GM23338 (cell line): ENCODE data around the gene SGSH. TPM values are rescaled to one million over a fixed set of nuclear protein-coding genes. Genes with fewer than 3 reads are reported as not detected.

Experiments
- ATAC-seq: fragments of 200-7000 bp; cut with Tn5 transposase; 3 replicates; pipeline ENCODE4 v1.9.1; 2020
- DNase-seq: peaks from one replicate; pipeline ENCODE4 v3.0.0-alpha.2; 2015; ENCODE audit warnings: low spot score
- H2AFZ ChIP-seq: fragments of 200-600 bp; sonication (generic); 2 replicates; pipeline ENCODE4 v1.8.0; 2016; ENCODE audit warnings: antibody characterized with exemption, mild to moderate bottlenecking, moderate library complexity
- H3F3A ChIP-seq: fragments of 200-600 bp; sonication (generic); replicated peaks from 2 replicates; pipeline ENCODE4 v1.8.0; 2017; ENCODE audit warnings: antibody characterized with exemption, mixed run types, low read depth
- H3K27ac ChIP-seq: fragments of 200-600 bp; sonication (generic); 2 replicates; pipeline ENCODE4 v1.6.1; 2016; ENCODE audit warnings: low read depth
- H3K27me3 ChIP-seq: fragments of 200-600 bp; sonication (generic); 2 replicates; pipeline ENCODE4 v1.8.0; 2016; ENCODE audit warnings: mild to moderate bottlenecking, mixed run types, moderate library complexity; ENCODE audit not compliant: insufficient read depth
- H3K36me3 ChIP-seq: fragments of 200-600 bp; sonication (generic); 2 replicates; pipeline ENCODE4 v1.8.0; 2016; ENCODE audit warnings: mild to moderate bottlenecking; ENCODE audit not compliant: insufficient read depth
- H3K4me1 ChIP-seq: fragments of 200-600 bp; sonication (generic); 2 replicates; pipeline ENCODE4 v1.8.0; 2016; ENCODE audit warnings: mild to moderate bottlenecking, moderate library complexity; ENCODE audit not compliant: insufficient read depth
- H3K4me2 ChIP-seq: fragments of 200-600 bp; sonication (generic); 2 replicates; pipeline ENCODE4 v1.7.1; 2017; ENCODE audit warnings: mixed run types
- H3K4me3 ChIP-seq: fragments of 200-600 bp; sonication (generic); 2 replicates; pipeline ENCODE4 v1.6.1; 2016; ENCODE audit warnings: mixed run types
- H3K79me2 ChIP-seq: fragments of 200-600 bp; sonication (generic); replicated peaks from 2 replicates; pipeline ENCODE4 v1.8.0; 2017; ENCODE audit warnings: mild to moderate bottlenecking; ENCODE audit not compliant: insufficient read depth
- H3K9me2 ChIP-seq: fragments of 200-600 bp; sonication (generic); 2 replicates; pipeline ENCODE4 v1.8.0; 2017; ENCODE audit not compliant: insufficient read depth
- H4K20me1 ChIP-seq: fragments of 200-600 bp; sonication (generic); replicated peaks from 2 replicates; pipeline ENCODE4 v1.8.0; 2017; ENCODE audit warnings: mild to moderate bottlenecking; ENCODE audit not compliant: insufficient read depth
- H3K27ac Mint-ChIP-seq: 2 replicates; pipeline ENCODE4 v1.8.0; 2020; ENCODE audit warnings: inconsistent platforms, mild to moderate bottlenecking, moderate library complexity, mixed read lengths
- H3K27me3 Mint-ChIP-seq: 3 replicates; pipeline ENCODE4 v1.8.0; 2022; ENCODE audit warnings: low read depth, mild to moderate bottlenecking, moderate library complexity, mixed read lengths, inconsistent platforms; ENCODE audit not compliant: insufficient read depth, poor library complexity
- H3K36me3 Mint-ChIP-seq: 3 replicates; pipeline ENCODE4 v1.8.0; 2021; ENCODE audit warnings: low read depth, mild to moderate bottlenecking, inconsistent platforms, moderate library complexity, mixed read lengths
- H3K4me1 Mint-ChIP-seq: 3 replicates; pipeline ENCODE4 v1.8.0; 2020; ENCODE audit warnings: mild to moderate bottlenecking, inconsistent platforms, mixed read lengths
- H3K4me3 Mint-ChIP-seq: 3 replicates; pipeline ENCODE4 v1.8.0; 2021; ENCODE audit warnings: moderate library complexity, mild to moderate bottlenecking, inconsistent platforms, mixed read lengths
- H3K9me3 Mint-ChIP-seq: 3 replicates; pipeline ENCODE4 v1.8.0; 2020; ENCODE audit warnings: moderate library complexity, mild to moderate bottlenecking, inconsistent platforms, mixed read lengths
- CREB1 ChIP-seq: fragments of 250-450 bp; sonication (Bioruptor Pico); IDR thresholded peaks from 2 replicates; pipeline ENCODE4 v1.5.0; 2020; ENCODE audit warnings: low read depth, mild to moderate bottlenecking, moderate library complexity
- EZH2 ChIP-seq: fragments of 200-600 bp; sonication (generic); IDR thresholded peaks from one replicate; pipeline ENCODE4 v1.8.0; 2017; ENCODE audit warnings: antibody characterized with exemption, mild to moderate bottlenecking, low read depth; ENCODE audit not compliant: unreplicated experiment
- EZH2phosphoT487 ChIP-seq: fragments of 200-600 bp; sonication (generic); IDR thresholded peaks from one replicate; pipeline ENCODE4 v1.8.1; 2018; ENCODE audit warnings: antibody characterized with exemption; ENCODE audit not compliant: unreplicated experiment
- JUNB ChIP-seq: IDR thresholded peaks from one replicate; pipeline ENCODE4 v1.6.1; 2016; ENCODE audit warnings: antibody characterized with exemption; ENCODE audit not compliant: unreplicated experiment
- NANOG ChIP-seq: IDR thresholded peaks from 2 replicates; pipeline ENCODE4 v1.6.1; 2016; ENCODE audit warnings: antibody characterized with exemption, borderline replicate concordance
- POLR2AphosphoS5 ChIP-seq: IDR thresholded peaks from 2 replicates; pipeline ENCODE4 v1.6.1; 2016; ENCODE audit warnings: antibody characterized with exemption, low read depth
- STAT1 ChIP-seq: IDR thresholded peaks from one replicate; pipeline ENCODE4 v1.6.1; 2016; ENCODE audit warnings: antibody characterized with exemption; ENCODE audit not compliant: unreplicated experiment
- ZNF114 ChIP-seq: fragments of 250-450 bp; sonication (Bioruptor Pico); IDR thresholded peaks from 2 replicates; pipeline ENCODE4 v1.5.0; 2020; ENCODE audit warnings: mild to moderate bottlenecking, moderate library complexity
- ZNF331 ChIP-seq: fragments of 250-450 bp; sonication (Bioruptor Pico); IDR thresholded peaks from 2 replicates; pipeline ENCODE4 v1.5.0; 2020; ENCODE audit warnings: low read depth, mild to moderate bottlenecking, moderate library complexity
- long read RNA-seq: library from polyadenylated mRNA; unstranded; transcript quantifications from one replicate; pipeline ENCODE4 v2.0.0, GENCODE V29; 2020; ENCODE audit not compliant: unreplicated experiment
- polyA plus RNA-seq: library from polyadenylated mRNA; unstranded; fragments of >200 nt; fragmentation: Nextera tagmentation; extraction: Ambion mirVana; gene quantifications from 2 replicates; pipeline ENCODE4 v1.2.1, GENCODE V29; 2016
- total RNA-seq: library from RNA; depleted of rRNA; stranded (reverse); fragments of >200 nt; shearing (Covaris generic); gene quantifications from 2 replicates; pipeline ENCODE4 v1.2.3, GENCODE V29; 2014; rRNA removed
- TF ChIP-seq, protein P1 (sequence below): fragments of 250-450 bp; sonication (Bioruptor Pico); IDR thresholded peaks from 2 replicates; pipeline ENCODE4 v1.5.0; 2020; ENCODE audit warnings: mild to moderate bottlenecking, moderate library complexity
- TF ChIP-seq, protein P2 (sequence below), 2 experiments: fragments of 200-600 bp in 1 of 2; sonication (generic) in 1 of 2; conservative IDR thresholded peaks; 2 replicates each; pipeline versions ENCODE4 v1.5.1 to v1.6.1; 2016 to 2017; ENCODE audit warnings: antibody characterized with exemption in 2 of 2, low read depth in 2 of 2, mild to moderate bottlenecking in 2 of 2, moderate library complexity in 1 of 2

Gene SGSH
- 9.6 and 26.9 TPM in 2 replicates for total RNA-seq
- polyA plus RNA-seq, result 17.5 and 18.6 TPM in 2 replicates
- long read RNA-seq, partial matches to known transcripts, result 0 of 2 reads
- long read RNA-seq, other reads (novel, unspliced or antisense), result 1 of 2 reads

- Histone ChIP-seq H3K4me1 (peaks cover 7% of the 10 kb centered on the region; the same call in 1 of the 2 replicates), H3K4me3 (peak within 1 kb of the TSS; percentile 93), H3K4me2 (peak within 1 kb of the TSS; percentile 97), H3F3A (peaks cover 7% of the 10 kb centered on the region; the same call in 1 of the 2 replicates), H3K27me3 (no peaks in the 10 kb centered on the region), H3K79me2 (peaks cover 7% of the 10 kb centered on the region; the same call in 1 of the 2 replicates), H2AFZ (peak within 1 kb of the TSS; percentile 94), H4K20me1 (no peaks in the 10 kb centered on the region), H3K9me2 (no peaks in the 10 kb centered on the region), H3K36me3 (no peaks in the 10 kb centered on the region), H3K27ac (no peak within 1 kb of the TSS)
- no peak for TF ChIP-seq ZNF114
- peak; percentile 80 for TF ChIP-seq POLR2AphosphoS5
- Mint-ChIP-seq H3K27me3 (peaks cover 7% of the 10 kb centered on the region), H3K27ac (peak within 1 kb of the TSS; percentile 52; the same call in 1 of the 2 replicates), H3K4me1 (peaks cover 20% of the 10 kb centered on the region), H3K36me3 (peaks cover 28% of the 10 kb centered on the region), H3K4me3 (peak within 1 kb of the TSS; percentile 94), H3K9me3 (no peaks in the 10 kb centered on the region; the same call in 2 of the 3 replicates)
- ATAC-seq (peak; percentile 89), DNase-seq (peak; percentile 94)
Measured at GRCh38 chr17:80220054-80220735, at the start of gene SGSH, which contains the start of gene SLC26A11. Gene SGSH, minus strand, starts transcription at chr17:80220333. Its CDS starts 20 bp downstream, at chr17:80220313. Gene SLC26A11, plus strand, starts transcription at chr17:80220427. Its CDS starts 1,134 bp downstream, at chr17:80221561.

DNA sequence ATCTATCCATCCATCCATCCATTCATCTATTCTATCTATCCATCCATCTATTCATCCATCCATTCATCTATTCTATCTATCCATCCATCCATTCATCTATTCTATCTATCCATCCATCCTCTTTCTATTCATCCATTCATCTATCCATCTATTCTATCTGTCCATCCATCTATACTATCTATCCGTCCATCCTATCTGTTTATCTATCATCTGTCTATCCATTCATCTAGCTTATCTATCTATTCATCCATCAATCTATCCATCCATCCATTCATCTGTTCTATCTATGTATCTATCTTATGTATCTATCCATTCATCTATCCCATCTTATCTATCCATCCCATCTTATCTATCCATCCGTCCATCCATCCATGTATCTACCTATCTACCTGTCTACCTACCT lies 49.3 kb upstream of the SGSH start:
- Histone ChIP-seq H2AFZ (no peak overlapping the region), H3F3A (peaks cover 11% of the 10 kb centered on the region), H3K9me2 (no peaks in the 10 kb centered on the region), H4K20me1 (no peaks in the 10 kb centered on the region), H3K4me1 (peaks cover 15% of the 10 kb centered on the region), H3K36me3 (no peaks in the 10 kb centered on the region), H3K4me3 (no peak overlapping the region), H3K4me2 (0 out of 2 replicates have a peak overlapping the region, but pooled peaks have one; percentile 73), H3K27ac (peak overlapping the region; percentile 81; the same call in 1 of the 2 replicates), H3K79me2 (no peaks in the 10 kb centered on the region), H3K27me3 (no peaks in the 10 kb centered on the region)
- TF ChIP-seq, protein P1, sequence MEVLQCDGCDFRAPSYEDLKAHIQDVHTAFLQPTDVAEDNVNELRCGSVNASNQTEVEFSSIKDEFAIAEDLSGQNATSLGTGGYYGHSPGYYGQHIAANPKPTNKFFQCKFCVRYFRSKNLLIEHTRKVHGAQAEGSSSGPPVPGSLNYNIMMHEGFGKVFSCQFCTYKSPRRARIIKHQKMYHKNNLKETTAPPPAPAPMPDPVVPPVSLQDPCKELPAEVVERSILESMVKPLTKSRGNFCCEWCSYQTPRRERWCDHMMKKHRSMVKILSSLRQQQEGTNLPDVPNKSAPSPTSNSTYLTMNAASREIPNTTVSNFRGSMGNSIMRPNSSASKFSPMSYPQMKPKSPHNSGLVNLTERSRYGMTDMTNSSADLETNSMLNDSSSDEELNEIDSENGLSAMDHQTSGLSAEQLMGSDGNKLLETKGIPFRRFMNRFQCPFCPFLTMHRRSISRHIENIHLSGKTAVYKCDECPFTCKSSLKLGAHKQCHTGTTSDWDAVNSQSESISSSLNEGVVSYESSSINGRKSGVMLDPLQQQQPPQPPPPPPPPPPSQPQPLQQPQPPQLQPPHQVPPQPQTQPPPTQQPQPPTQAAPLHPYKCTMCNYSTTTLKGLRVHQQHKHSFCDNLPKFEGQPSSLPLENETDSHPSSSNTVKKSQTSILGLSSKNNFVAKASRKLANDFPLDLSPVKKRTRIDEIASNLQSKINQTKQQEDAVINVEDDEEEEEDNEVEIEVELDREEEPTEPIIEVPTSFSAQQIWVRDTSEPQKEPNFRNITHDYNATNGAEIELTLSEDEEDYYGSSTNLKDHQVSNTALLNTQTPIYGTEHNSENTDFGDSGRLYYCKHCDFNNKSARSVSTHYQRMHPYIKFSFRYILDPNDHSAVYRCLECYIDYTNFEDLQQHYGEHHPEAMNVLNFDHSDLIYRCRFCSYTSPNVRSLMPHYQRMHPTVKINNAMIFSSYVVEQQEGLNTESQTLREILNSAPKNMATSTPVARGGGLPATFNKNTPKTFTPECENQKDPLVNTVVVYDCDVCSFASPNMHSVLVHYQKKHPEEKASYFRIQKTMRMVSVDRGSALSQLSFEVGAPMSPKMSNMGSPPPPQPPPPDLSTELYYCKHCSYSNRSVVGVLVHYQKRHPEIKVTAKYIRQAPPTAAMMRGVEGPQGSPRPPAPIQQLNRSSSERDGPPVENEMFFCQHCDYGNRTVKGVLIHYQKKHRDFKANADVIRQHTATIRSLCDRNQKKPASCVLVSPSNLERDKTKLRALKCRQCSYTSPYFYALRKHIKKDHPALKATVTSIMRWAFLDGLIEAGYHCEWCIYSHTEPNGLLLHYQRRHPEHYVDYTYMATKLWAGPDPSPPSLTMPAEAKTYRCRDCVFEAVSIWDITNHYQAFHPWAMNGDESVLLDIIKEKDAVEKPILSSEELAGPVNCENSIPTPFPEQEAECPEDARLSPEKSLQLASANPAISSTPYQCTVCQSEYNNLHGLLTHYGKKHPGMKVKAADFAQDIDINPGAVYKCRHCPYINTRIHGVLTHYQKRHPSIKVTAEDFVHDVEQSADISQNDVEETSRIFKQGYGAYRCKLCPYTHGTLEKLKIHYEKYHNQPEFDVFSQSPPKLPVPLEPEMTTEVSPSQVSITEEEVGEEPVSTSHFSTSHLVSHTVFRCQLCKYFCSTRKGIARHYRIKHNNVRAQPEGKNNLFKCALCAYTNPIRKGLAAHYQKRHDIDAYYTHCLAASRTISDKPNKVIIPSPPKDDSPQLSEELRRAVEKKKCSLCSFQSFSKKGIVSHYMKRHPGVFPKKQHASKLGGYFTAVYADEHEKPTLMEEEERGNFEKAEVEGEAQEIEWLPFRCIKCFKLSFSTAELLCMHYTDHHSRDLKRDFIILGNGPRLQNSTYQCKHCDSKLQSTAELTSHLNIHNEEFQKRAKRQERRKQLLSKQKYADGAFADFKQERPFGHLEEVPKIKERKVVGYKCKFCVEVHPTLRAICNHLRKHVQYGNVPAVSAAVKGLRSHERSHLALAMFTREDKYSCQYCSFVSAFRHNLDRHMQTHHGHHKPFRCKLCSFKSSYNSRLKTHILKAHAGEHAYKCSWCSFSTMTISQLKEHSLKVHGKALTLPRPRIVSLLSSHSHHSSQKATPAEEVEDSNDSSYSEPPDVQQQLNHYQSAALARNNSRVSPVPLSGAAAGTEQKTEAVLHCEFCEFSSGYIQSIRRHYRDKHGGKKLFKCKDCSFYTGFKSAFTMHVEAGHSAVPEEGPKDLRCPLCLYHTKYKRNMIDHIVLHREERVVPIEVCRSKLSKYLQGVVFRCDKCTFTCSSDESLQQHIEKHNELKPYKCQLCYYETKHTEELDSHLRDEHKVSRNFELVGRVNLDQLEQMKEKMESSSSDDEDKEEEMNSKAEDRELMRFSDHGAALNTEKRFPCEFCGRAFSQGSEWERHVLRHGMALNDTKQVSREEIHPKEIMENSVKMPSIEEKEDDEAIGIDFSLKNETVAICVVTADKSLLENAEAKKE (CRISPR knock-in tag), result no peak
- TF ChIP-seq CREB1 (CRISPR knock-in tag) (no peak), ZNF331 (CRISPR knock-in tag) (no peak), EZH2 (no peak), POLR2AphosphoS5 (no peak), STAT1 (no peak), JUNB (no peak), NANOG (no peak), EZH2phosphoT487 (no peak)
- TF ChIP-seq, protein P2, sequence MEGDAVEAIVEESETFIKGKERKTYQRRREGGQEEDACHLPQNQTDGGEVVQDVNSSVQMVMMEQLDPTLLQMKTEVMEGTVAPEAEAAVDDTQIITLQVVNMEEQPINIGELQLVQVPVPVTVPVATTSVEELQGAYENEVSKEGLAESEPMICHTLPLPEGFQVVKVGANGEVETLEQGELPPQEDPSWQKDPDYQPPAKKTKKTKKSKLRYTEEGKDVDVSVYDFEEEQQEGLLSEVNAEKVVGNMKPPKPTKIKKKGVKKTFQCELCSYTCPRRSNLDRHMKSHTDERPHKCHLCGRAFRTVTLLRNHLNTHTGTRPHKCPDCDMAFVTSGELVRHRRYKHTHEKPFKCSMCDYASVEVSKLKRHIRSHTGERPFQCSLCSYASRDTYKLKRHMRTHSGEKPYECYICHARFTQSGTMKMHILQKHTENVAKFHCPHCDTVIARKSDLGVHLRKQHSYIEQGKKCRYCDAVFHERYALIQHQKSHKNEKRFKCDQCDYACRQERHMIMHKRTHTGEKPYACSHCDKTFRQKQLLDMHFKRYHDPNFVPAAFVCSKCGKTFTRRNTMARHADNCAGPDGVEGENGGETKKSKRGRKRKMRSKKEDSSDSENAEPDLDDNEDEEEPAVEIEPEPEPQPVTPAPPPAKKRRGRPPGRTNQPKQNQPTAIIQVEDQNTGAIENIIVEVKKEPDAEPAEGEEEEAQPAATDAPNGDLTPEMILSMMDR (conservative IDR thresholded peaks at IDR 0.05; ENCODE audit: low read depth in 2 of 2), result no peak
- Mint-ChIP-seq H3K4me3 (no peak overlapping the region), H3K27ac (no peak overlapping the region), H3K9me3 (peaks cover 3% of the 10 kb centered on the region; the same call in 1 of the 3 replicates), H3K36me3 (peaks cover 33% of the 10 kb centered on the region), H3K4me1 (peaks cover 10% of the 10 kb centered on the region), H3K27me3 (peaks cover 15% of the 10 kb centered on the region)
- ATAC-seq (no peak), DNase-seq (no peak)
